ENCODE data around the gene NT5M.

DNA sequence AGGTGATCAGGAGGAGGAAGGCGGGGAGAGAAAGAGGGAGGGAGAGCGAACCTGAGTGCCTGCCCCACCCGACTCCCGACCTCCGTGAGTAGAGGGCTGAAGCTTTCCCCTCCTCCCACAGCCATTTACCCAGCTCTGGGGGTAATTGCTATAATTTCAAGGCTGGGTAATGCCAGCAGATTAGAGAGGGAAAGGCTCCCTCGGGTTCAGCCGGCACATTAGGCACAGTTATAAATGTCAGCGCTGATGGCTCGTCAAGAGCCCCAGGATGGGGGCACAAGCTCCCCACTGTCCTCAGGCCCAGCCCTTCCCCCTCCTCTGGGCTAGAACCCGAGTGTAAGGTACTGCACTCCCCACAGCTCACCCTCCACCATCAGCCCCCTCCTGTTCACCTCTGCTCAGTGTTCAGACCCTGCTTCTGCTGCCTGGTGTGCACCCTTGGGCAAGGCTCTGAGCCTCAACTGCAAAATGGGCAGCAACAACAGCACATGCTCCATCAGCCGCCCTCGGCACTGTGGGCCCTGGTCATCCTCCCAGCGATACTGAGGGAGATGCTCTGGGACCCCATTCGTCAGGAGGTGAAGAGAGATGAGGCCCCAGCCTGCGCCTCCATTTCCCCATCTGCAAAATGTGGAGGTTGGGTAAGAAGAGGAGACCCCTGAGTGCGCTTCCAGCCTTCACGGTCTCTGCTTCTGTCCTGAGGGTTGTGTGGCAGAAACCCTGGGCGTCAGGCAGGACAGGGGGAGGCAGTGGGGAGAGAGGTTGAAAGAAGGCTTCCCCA, 77.2 kb downstream of the NT5M start:
- TF ChIP-seq, protein P1, sequence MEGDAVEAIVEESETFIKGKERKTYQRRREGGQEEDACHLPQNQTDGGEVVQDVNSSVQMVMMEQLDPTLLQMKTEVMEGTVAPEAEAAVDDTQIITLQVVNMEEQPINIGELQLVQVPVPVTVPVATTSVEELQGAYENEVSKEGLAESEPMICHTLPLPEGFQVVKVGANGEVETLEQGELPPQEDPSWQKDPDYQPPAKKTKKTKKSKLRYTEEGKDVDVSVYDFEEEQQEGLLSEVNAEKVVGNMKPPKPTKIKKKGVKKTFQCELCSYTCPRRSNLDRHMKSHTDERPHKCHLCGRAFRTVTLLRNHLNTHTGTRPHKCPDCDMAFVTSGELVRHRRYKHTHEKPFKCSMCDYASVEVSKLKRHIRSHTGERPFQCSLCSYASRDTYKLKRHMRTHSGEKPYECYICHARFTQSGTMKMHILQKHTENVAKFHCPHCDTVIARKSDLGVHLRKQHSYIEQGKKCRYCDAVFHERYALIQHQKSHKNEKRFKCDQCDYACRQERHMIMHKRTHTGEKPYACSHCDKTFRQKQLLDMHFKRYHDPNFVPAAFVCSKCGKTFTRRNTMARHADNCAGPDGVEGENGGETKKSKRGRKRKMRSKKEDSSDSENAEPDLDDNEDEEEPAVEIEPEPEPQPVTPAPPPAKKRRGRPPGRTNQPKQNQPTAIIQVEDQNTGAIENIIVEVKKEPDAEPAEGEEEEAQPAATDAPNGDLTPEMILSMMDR (IDR thresholded peaks at IDR 0.05), result no peak
- no peak for TF ChIP-seq POLR2A (IDR thresholded peaks at IDR 0.05)
